ENCODE results near the gene CLTA.

CLTA gene

GRCh38 chr9:36191686-36192085 lies 965 bp downstream of the CLTA start:
- Histone ChIP-seq H3K9me3 (ENCODE audit: control extremely low read depth in 1 of 5, control insufficient read depth in 4 of 5, insufficient read depth in 2 of 5, low read depth in 1 of 5, low read length in 4 of 5) (no peaks in the 10 kb centered on the region), H3K4me3 (ENCODE audit: control insufficient read depth in 1 of 7, extremely low read depth in 1 of 7, insufficient read depth in 4 of 7, low read depth in 2 of 7, low read length in 6 of 7) (peak overlapping the region in 6 of 7 experiments; percentile 86 to 99 (median 95)), H3K27ac (ENCODE audit: insufficient read depth in 1 of 2, low read depth in 1 of 2, low read length in 2 of 2, poor library complexity in 1 of 2, severe bottlenecking in 2 of 2) (peak overlapping the region; percentile 79 to 94), H3K4me1 (ENCODE audit: control extremely low read depth in 1 of 4, control insufficient read depth in 4 of 4, insufficient read depth in 4 of 4, low read length in 3 of 4) (peaks cover 24 to 41% (median 30%) of the 10 kb centered on the region in 4 experiments), H3K27me3 (replicated peaks in 2 of 5; ENCODE audit: control insufficient read depth in 4 of 5, insufficient read depth in 5 of 5, low read length in 4 of 5) (no peaks in the 10 kb centered on the region), H3K36me3 (ENCODE audit: control insufficient read depth in 4 of 4, insufficient read depth in 4 of 4, low read length in 3 of 4) (peaks cover 0 to 21% (median 2%) of the 10 kb centered on the region in 4 experiments)
- ChIA-PET POLR2A (interaction anchor here (0.6 to 1.5 kb wide), 3 partner anchors 10 to 67 kb away, joined by 3 to 5 read pairs (median 3); partner anchors contain the start of gene GNE), CTCF (interaction anchor here (0.9 to 3.2 kb wide), 5 partner anchors 11 to 145 kb away, joined by 3 to 28 read pairs (median 7); no protein-coding TSS in a partner anchor)
- no peak for DNase-seq
- 0% methylated on average over 7 of the region's 7 CpGs for WGBS (ENCODE audit: insufficient coverage)

GRCh38 chr9:36192196-36192595 lies 1.5 kb downstream of the CLTA start:
- no peaks in the 10 kb centered on the region for H3K27me3 ChIP-seq (replicated peaks in 2 of 5; ENCODE audit: control insufficient read depth in 4 of 5, insufficient read depth in 5 of 5, low read length in 4 of 5)

GRCh38 chr9:36193023-36193422 lies 2.3 kb downstream of the CLTA start:
- H3K36me3 ChIP-seq (ENCODE audit: control insufficient read depth in 4 of 4, insufficient read depth in 4 of 4, low read length in 3 of 4), result peaks cover 2 to 32% (median 8%) of the 10 kb centered on the region in 4 experiments
- H3K9me3 ChIP-seq (ENCODE audit: control extremely low read depth in 1 of 5, control insufficient read depth in 4 of 5, insufficient read depth in 2 of 5, low read depth in 1 of 5, low read length in 4 of 5), result no peaks in the 10 kb centered on the region
- CTCF ChIA-PET, result interaction anchor here (0.5 to 2.0 kb wide), 8 partner anchors 14 to 249 kb away, joined by 3 to 9 read pairs (median 4); no protein-coding TSS in a partner anchor
- WGBS (ENCODE audit: insufficient coverage), result 94% methylated on average over 3 of the region's 3 CpGs
- DNase-seq, result no peak
- peaks cover 24 to 41% (median 30%) of the 10 kb centered on the region in 4 experiments for H3K4me1 ChIP-seq (ENCODE audit: control extremely low read depth in 1 of 4, control insufficient read depth in 4 of 4, insufficient read depth in 4 of 4, low read length in 3 of 4)
- peak overlapping the region; percentile 14 to 29 for H3K27ac ChIP-seq (ENCODE audit: insufficient read depth in 1 of 2, low read depth in 1 of 2, low read length in 2 of 2, poor library complexity in 1 of 2, severe bottlenecking in 2 of 2)
- peak overlapping the region in 3 of 7 experiments; percentile 86 to 99 (median 97) for H3K4me3 ChIP-seq (ENCODE audit: control insufficient read depth in 1 of 7, extremely low read depth in 1 of 7, insufficient read depth in 4 of 7, low read depth in 2 of 7, low read length in 6 of 7)
- no peaks in the 10 kb centered on the region for H3K27me3 ChIP-seq (replicated peaks in 2 of 5; ENCODE audit: control insufficient read depth in 4 of 5, insufficient read depth in 5 of 5, low read length in 4 of 5)
- POLR2A ChIA-PET, result interaction anchor here (1.1 to 1.5 kb wide), 2 partner anchors 24 to 65 kb away, joined by 3 read pairs; partner anchors contain the start of gene GNE

More at GRCh38 chr9:36192196-36192595, 1.5 kb downstream of the CLTA start:
- no peak for DNase-seq
- Histone ChIP-seq H3K4me3 (ENCODE audit: control insufficient read depth in 1 of 7, extremely low read depth in 1 of 7, insufficient read depth in 4 of 7, low read depth in 2 of 7, low read length in 6 of 7) (peak overlapping the region in 6 of 7 experiments; percentile 86 to 99 (median 95)), H3K27ac (ENCODE audit: insufficient read depth in 1 of 2, low read depth in 1 of 2, low read length in 2 of 2, poor library complexity in 1 of 2, severe bottlenecking in 2 of 2) (peak overlapping the region in 1 of 2 experiments; percentile 94), H3K4me1 (ENCODE audit: control extremely low read depth in 1 of 4, control insufficient read depth in 4 of 4, insufficient read depth in 4 of 4, low read length in 3 of 4) (peaks cover 24 to 41% (median 30%) of the 10 kb centered on the region in 4 experiments), H3K36me3 (ENCODE audit: control insufficient read depth in 4 of 4, insufficient read depth in 4 of 4, low read length in 3 of 4) (peaks cover 0 to 26% (median 4%) of the 10 kb centered on the region in 4 experiments), H3K9me3 (ENCODE audit: control extremely low read depth in 1 of 5, control insufficient read depth in 4 of 5, insufficient read depth in 2 of 5, low read depth in 1 of 5, low read length in 4 of 5) (no peaks in the 10 kb centered on the region)
- 67% methylated on average over 1 of the region's 4 CpGs for WGBS (ENCODE audit: insufficient coverage)
- POLR2A ChIA-PET, result interaction anchor here (1.3 to 1.5 kb wide), 2 partner anchors 10 to 66 kb away, joined by 3 to 5 read pairs; partner anchors contain the start of gene GNE
- CTCF ChIA-PET, result interaction anchor here (0.9 to 3.2 kb wide), 4 partner anchors 10 to 144 kb away, joined by 3 to 28 read pairs (median 10); no protein-coding TSS in a partner anchor

- POLR2A ChIA-PET, result interaction anchor here (1.1 kb wide), 1 partner anchor 26 kb away, joined by 3 read pairs; no protein-coding TSS in a partner anchor
- CTCF ChIA-PET, result interaction anchor here (1.1 to 2.0 kb wide), 5 partner anchors 13 to 247 kb away, joined by 3 to 9 read pairs (median 5); no protein-coding TSS in a partner anchor
- Histone ChIP-seq H3K36me3 (ENCODE audit: control insufficient read depth in 4 of 4, insufficient read depth in 4 of 4, low read length in 3 of 4) (peaks cover 6 to 44% (median 14%) of the 10 kb centered on the region in 4 experiments), H3K27me3 (replicated peaks in 2 of 5; ENCODE audit: control insufficient read depth in 4 of 5, insufficient read depth in 5 of 5, low read length in 4 of 5) (no peaks in the 10 kb centered on the region), H3K4me3 (ENCODE audit: control insufficient read depth in 1 of 7, extremely low read depth in 1 of 7, insufficient read depth in 4 of 7, low read depth in 2 of 7, low read length in 6 of 7) (peak overlapping the region in 1 of 7 experiments; percentile 7), H3K9me3 (ENCODE audit: control extremely low read depth in 1 of 5, control insufficient read depth in 4 of 5, insufficient read depth in 2 of 5, low read depth in 1 of 5, low read length in 4 of 5) (no peaks in the 10 kb centered on the region), H3K4me1 (ENCODE audit: control extremely low read depth in 1 of 4, control insufficient read depth in 4 of 4, insufficient read depth in 4 of 4, low read length in 3 of 4) (peaks cover 24 to 37% (median 30%) of the 10 kb centered on the region in 4 experiments), H3K27ac (ENCODE audit: insufficient read depth in 1 of 2, low read depth in 1 of 2, low read length in 2 of 2, poor library complexity in 1 of 2, severe bottlenecking in 2 of 2) (no peak overlapping the region)
- WGBS (ENCODE audit: insufficient coverage), result 100% methylated on average over 2 of the region's 4 CpGs
- DNase-seq, result no peak
Measured at GRCh38 chr9:36194326-36195000, 3.7 kb downstream of the CLTA start.

GRCh38 chr9:36204906-36205547 lies 14.3 kb downstream of the CLTA start:
- Histone ChIP-seq H3K27ac (ENCODE audit: insufficient read depth in 1 of 2, low read depth in 1 of 2, low read length in 2 of 2, poor library complexity in 1 of 2, severe bottlenecking in 2 of 2) (peak overlapping the region in 1 of 2 experiments; percentile 53), H3K27me3 (replicated peaks in 2 of 5; ENCODE audit: control insufficient read depth in 4 of 5, insufficient read depth in 5 of 5, low read length in 4 of 5) (no peaks in the 10 kb centered on the region), H3K36me3 (ENCODE audit: control insufficient read depth in 4 of 4, insufficient read depth in 4 of 4, low read length in 3 of 4) (peaks cover 23 to 88% (median 57%) of the 10 kb centered on the region in 4 experiments), H3K4me1 (ENCODE audit: control extremely low read depth in 1 of 4, control insufficient read depth in 4 of 4, insufficient read depth in 4 of 4, low read length in 3 of 4) (peaks cover 0 to 43% (median 30%) of the 10 kb centered on the region in 4 experiments), H3K4me3 (ENCODE audit: control insufficient read depth in 1 of 7, extremely low read depth in 1 of 7, insufficient read depth in 4 of 7, low read depth in 2 of 7, low read length in 6 of 7) (peak overlapping the region in 1 of 7 experiments; percentile 8), H3K9me3 (ENCODE audit: control extremely low read depth in 1 of 5, control insufficient read depth in 4 of 5, insufficient read depth in 2 of 5, low read depth in 1 of 5, low read length in 4 of 5) (no peaks in the 10 kb centered on the region)
- ChIA-PET CTCF (interaction anchor here (1.1 to 1.9 kb wide), 4 partner anchors 8 to 124 kb away, joined by 3 to 4 read pairs (median 4); no protein-coding TSS in a partner anchor), POLR2A (interaction anchor here (1.3 kb wide), 1 partner anchor 11 kb away, joined by 3 read pairs; no protein-coding TSS in a partner anchor)
- peak in 2 of 3 donors; percentile 10 to 21 for DNase-seq
- 65% methylated on average over 8 of the region's 11 CpGs for WGBS (ENCODE audit: insufficient coverage)

GRCh38 chr9:36207016-36207415 lies 16.3 kb downstream of the CLTA start:
- Histone ChIP-seq H3K4me3 (ENCODE audit: control insufficient read depth in 1 of 7, extremely low read depth in 1 of 7, insufficient read depth in 4 of 7, low read depth in 2 of 7, low read length in 6 of 7) (peak overlapping the region in 1 of 7 experiments; percentile 13), H3K9me3 (ENCODE audit: control extremely low read depth in 1 of 5, control insufficient read depth in 4 of 5, insufficient read depth in 2 of 5, low read depth in 1 of 5, low read length in 4 of 5) (no peaks in the 10 kb centered on the region), H3K27ac (ENCODE audit: insufficient read depth in 1 of 2, low read depth in 1 of 2, low read length in 2 of 2, poor library complexity in 1 of 2, severe bottlenecking in 2 of 2) (peak overlapping the region; percentile 40 to 79), H3K4me1 (ENCODE audit: control extremely low read depth in 1 of 4, control insufficient read depth in 4 of 4, insufficient read depth in 4 of 4, low read length in 3 of 4) (peaks cover 0 to 43% (median 30%) of the 10 kb centered on the region in 4 experiments), H3K27me3 (replicated peaks in 2 of 5; ENCODE audit: control insufficient read depth in 4 of 5, insufficient read depth in 5 of 5, low read length in 4 of 5) (no peaks in the 10 kb centered on the region), H3K36me3 (ENCODE audit: control insufficient read depth in 4 of 4, insufficient read depth in 4 of 4, low read length in 3 of 4) (peaks cover 19 to 90% (median 57%) of the 10 kb centered on the region in 4 experiments)
- WGBS (ENCODE audit: insufficient coverage), result 90% methylated on average over 2 of the region's 4 CpGs
- peak in 1 of 3 donors; percentile 7 for DNase-seq
- POLR2A ChIA-PET, result interaction anchor here (0.5 to 1.3 kb wide), 3 partner anchors 16 to 748 kb away, joined by 3 to 6 read pairs (median 3); partner anchors contain the start of gene CLTA
- CTCF ChIA-PET, result interaction anchor here (1.0 to 2.1 kb wide), 9 partner anchors 9 to 263 kb away, joined by 4 to 7 read pairs (median 5); partner anchors contain the start of gene CLTA
